GM19372 (cell line): ENCODE results near the gene GRM3.

Experiments
- ATAC-seq: cut with Tn5 transposase; IDR thresholded peaks from one replicate; pipeline ENCODE4 v1.9.1; 2021; ENCODE audit warnings: mild to moderate bottlenecking, low read depth, moderate library complexity; ENCODE audit not compliant: unreplicated experiment

Gene GRM3

DNA sequence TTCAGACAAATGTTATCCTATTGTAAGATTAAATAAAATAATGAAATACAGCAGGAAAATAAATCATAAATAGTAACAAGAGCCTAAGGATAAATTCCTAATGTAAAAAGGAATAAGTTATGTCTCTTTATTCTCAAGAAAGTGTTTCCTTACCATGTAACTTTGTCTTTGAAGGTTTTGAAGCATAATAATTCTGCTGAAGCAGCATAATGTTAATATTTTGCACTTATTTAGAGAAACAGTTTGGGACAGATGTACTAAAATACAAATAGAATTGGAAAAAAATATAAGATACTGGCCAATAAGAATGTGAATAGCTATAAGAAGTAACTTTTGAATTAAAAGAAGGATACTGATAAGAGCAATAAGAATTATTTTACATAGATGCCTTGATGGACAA is 45.7 kb downstream of the GRM3 start:
- no peak for ATAC-seq

DNA sequence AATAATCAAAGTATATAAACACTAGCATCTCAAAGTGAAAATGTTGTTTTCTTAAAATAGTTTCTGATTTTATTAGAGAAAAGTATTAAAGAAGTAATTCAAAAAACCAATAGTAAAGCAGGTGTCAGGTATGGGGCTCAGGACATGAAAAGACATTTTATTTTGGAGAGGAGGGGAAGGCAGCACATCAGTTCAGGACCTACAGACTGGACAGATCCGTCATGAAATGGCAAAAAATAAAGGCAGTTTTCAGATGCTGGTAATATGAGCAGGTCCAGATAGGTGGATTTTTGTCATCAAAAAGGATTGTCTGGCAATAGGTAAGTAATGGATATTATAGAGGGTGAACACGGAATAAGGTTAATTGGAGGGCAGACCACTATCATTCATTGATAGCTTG is 49.0 kb downstream of the GRM3 start:
- no peak for ATAC-seq

DNA sequence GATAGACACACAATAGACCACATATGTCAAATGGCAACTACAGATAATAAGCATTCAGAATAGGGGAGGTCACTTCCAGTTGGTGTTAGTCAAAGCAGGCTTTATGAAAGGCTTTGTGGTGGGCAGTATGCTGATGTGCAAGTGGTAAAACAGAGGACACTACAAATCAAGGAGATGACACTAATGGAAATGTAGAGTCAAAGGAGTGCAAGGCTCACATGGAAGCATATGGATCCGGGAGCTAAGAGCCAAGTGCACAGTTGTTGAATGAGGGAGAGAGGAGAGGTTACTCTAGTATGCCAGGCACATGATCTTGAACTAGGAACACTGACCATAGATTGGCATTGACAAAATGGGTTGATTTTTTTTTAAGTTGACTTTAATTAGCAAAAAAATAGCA is 62.7 kb downstream of the GRM3 start:
- no peak for ATAC-seq

DNA sequence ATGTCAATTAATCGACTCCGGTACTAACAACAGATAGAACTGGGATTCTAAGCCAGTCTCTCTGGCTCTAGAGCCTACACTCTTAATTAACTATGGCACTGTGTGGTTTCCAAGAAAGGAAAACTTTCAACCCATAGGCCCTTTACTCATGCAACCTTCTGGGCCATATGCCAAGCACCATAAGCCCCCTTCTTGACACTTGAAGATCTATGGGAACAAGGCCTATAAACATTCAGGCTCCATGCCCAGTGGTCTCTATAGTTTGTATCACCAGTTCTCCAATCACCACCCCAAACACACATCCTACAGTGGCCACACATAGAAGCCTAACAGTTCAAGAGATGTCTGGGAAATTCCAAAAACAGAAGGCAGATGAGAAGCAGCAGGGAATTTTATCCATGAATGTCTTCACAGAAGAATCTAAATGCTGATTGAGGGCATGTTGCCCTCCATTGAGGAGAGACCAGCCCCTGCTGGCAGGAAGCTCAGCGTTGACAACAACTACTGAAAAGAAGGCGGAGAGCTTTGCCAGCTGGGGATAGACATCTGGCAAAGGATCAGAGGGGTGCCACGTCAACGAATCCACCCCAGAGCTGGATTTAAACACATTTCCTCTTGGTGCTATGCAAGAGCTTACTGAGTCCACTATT is 64.4 kb downstream of the GRM3 start:
- no peak for ATAC-seq

DNA sequence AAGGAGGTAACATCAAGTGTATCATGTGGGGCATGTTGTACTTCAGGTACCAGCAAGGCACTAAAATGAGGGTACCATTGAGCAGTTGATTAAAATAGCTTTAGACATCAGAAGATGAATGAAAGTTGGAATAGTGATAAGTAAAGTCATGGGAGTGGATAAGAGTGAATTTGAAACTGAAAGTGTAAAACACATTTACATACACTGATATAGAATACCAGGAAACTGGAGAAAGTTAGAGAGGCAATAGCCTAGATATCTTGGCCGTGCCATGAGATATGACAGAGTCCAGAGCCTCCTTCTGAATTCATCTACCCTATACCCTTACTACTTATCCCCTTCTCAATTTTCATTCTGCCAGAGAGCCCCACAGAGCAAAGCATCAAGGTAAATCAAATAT is 76.6 kb downstream of the GRM3 start:
- no peak for ATAC-seq

DNA sequence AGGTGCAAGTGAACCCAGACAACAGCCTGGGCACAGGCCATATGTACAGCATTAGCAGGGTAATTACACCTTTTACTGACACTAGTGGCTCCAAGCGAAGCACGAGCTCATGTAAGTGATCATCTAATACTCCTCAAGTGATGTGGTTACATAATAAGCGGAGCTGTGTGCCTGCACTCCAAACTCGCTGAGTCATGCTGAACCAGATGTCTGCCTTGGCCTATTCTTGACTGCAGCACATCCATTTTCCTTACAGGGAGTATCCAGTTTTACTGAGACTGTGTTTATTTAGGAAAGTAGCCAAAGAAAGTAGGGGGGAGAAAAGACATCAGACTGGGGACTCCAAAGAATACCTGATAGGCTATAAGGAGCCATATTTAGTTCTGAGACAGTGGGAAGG is 90.1 kb downstream of the GRM3 start:
- ATAC-seq, result no peak

DNA sequence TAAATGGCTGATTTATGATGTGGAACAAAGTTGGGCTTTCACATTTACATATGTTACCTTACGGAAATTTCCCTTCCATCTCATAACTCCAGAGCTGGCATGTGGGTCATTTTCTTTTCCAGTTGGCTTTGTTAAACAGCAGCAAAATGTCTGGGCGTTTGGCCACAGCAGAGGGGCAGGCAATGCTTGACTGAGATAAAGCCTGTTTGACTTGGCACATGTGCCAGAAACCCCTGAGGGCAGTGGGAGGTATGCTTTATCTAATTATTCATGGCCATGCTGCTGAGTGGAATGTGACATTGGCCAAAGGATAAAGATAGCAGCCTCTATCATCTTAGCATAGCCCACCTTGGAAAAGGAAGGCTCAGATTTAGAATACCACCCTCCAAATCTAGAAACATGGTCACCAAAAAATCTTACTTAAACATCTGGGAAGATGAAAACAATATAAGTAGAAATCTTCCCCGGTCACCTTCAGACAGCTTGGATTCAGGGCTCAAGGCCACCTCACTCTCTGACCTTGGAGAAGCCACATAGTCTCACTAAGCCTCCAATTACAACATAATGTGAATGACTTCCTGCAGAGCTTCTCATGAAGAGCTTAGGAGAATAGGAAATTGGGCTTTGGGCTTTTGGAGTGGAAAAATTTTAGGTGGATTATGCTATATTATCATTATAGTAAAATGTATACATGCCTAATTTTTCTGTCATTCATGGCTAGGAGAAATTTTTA is 101.5 kb downstream of the GRM3 start:
- no peak for ATAC-seq

DNA sequence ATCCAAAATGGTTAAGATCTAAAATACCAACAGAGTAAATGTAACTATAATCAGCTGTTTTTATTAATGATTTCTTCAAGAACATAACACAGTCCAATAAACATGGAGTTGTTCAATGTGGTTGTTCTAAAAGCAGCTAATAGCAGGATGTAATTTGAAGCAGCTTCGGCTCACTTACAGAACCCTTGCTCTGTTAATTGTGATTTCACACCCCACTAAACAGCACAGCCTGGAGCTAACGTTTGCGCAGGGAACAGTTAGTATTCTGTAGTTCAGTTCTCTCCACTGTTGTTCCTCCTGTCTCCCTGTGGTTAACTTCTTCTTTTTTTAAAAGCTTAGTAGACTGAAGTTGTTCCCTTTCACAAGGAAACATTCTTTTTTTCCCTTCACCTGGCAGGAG is 104.0 kb downstream of the GRM3 start:
- ATAC-seq, result no peak

DNA sequence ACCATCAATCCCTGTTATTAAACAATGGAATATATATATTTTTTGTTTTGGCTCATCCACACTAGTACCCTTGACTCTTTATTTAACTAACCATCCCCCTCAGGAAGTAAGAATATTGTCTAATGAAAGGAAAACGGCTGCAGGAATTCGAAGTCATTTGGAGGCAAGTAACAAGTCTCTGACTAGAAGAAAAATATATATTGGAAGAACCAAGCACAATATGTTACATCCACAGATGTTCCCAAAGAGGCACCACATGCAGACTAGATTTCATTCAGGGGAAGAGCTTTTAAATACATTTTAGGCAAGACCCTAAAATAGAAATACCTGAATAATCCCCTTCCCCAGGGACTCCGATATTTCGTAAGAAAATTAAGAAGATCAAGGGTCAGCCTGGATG is 104.5 kb downstream of the GRM3 start:
- ATAC-seq, result no peak

DNA sequence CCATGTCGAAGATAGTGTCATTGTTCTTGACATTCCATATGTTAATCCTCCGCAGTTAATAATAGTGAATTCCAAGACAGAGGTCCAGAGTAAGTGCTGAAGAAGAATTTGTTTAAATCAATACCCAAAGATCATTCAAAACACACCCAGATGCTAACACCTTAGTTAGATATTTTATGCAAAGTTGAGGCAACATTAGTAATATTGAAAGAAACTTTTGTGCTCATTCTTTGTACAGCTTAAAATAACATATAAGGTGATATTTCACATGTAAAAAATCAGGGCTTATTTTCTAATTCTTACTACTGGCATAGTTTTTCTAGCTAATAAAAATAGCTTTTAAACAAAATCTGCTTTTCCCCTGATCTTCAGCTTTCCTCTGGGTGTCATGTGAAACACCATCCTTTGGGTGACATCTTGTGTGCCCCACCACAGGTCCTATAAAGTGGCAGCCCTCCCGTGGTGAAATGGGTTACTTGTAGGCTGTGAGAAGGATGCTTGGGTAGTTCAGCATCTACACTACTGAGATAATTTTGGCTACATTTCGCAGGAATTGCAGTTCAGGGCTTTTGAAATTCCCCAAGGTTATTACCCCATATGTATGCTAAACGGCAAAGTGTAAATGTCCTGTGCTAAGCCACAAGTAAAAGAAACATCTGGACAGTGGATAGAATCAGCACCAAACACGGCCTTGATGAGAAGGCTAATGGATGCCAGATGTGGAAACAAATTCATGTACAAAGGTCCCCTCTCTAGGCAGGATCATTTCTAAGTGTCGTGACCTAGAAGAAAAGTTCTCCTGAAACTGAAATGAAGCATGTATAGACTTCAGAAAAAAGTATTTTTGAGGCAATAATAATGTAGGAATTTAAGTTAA is 105.4 kb downstream of the GRM3 start:
- ATAC-seq, result no peak

DNA sequence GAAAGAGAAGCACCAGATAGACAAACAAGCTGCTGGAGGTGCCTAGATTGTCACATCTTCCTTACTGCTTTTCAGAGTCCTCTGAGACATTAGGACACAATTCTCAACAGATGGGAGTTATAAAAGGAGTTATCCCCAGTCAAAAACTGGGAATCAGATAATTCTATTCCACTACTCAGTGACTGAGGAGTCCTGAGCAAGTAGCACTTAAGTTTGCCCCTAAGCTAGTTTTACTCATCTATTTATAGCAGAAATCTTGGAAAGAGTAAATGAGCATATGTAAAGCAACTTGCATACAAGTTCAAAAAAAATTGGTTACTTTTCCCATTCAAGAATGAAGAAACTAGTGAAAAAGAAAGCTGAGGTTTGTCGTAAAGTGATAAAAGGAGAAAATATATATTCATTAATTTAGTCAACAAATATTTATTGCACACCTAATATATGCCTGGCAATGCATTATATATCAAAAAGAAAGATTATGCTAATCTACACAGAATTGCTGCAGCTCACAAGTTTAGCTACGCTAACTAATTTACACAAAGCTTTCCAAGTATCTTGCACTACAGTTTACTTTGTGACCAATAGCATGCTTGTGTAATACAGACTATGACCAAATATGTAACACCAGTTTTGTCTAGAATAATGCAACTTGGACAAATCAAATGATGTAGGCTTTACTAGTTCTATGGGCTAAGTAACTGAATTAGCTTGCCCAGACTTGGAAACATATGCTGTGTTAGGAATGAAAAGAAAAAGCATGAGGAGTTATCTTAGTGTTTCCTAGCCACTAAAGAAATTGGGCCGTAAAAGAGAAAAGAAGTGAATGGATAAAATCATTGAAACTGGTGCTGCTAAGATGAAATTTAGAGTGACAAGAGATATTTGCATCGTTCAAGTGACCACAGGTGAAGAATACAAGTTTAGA is 106.3 kb downstream of the GRM3 start:
- ATAC-seq, result no peak

DNA sequence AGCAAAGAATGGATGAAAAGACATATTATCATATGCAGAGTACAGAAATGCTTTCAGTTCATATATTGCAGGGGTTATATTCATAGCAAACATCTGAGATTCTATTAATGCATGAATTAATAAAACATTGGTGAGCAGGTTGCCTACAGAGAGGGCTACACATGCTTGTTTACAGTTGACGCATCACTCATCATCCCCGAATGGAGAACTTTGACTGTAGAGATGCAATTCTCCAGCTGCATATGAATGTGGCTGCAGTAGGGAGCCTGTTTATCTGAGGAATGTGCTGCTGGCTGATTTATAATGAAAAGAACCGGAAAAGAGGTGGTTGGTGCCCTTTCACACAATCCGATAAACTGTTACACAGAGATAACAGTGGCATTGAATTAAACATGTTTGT is 116.5 kb downstream of the GRM3 start:
- no peak for ATAC-seq

DNA sequence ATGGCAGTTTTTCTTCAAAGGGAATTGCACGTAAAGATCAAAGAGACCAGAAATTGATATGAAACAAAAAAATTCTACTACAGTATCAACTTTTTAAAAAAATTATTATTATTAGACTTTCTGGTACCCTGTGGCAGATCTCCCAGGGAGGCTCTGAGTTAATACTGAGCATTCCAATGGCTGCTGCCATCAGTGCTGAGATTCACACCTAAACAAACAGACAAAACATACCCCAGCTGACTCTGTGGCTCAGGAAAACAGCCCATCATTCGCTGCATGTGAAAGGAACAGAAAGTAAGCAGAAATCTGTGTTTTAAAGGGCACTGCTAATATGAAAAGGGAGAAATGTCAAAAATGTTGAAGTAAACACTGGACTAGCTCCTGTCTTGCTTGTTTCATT is 118.4 kb downstream of the GRM3 start:
- ATAC-seq, result no peak

DNA sequence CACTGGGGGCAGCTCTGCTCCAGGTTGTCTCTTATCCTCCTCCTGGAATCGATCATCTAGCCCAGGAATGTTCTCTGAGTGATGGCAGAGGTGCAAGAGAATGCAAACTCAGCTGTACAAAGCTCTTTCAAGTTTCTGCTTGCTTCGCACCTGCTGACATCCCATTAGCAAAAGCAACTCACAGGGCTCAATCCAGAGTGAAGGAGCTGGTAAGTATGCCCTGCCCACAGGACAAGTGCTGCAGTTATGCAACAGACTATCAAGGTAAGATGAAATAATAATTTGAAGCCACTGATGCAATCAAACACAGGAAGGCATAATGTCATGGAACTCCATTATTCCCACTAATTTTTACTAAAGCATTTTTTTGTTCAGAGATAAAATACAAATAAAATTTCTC is 122.2 kb downstream of the GRM3 start:
- ATAC-seq, result no peak

DNA sequence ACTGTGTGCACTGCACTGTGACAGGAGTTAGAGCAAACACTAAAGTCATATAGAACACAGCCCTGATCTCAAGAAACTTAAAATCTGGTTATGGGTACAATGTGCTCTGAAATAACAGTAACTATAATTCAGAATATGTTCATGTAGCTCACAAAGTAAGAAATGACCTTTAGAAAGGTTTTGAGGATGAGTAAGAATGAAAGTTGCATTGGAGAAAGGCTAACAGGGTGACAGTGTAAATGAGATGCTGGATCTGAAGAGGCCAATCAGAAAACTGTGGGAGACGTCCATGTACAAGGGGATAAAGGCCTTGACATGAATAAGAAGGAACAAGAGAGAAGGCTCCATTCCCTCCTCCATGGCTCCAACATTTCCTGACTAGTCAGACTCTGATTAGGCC is 124.7 kb downstream of the GRM3 start:
- no peak for ATAC-seq

DNA sequence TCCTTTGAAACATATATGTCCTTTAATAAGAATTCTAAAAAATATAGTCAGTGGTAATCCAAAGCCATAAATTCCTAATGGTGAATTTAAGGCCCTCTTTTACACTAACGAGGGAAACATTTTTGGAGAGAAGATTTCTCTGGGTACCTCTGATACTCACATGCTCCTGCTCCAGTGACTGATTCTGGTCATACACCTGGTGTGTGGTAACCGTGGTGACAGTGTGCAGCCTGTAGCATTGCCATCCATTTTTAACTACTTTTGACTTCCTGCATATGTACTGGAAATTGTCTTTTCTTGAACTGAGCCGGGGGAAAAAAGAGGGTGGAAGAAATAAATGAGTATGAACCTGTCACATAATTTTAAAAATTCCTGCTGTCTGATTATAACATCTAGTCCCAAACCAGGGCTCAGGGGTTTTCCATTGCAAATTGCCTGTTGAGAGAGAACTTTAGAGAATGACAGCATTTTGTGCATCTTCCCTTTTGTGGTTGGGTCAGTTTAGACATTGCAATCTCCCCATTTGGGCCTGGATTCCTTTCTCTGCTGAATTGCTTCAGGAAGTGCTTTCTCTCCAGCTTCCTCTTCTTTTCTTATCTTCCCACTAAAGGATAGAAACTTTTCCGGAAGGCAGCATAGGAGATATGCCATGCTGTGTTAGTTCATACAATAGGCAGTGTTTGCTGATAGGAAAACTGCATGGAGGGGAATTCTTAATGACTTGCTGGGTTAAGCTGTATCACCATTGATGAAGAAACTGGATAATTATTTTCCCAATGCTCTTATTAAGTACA is 125.5 kb downstream of the GRM3 start:
- peak; percentile 57 for ATAC-seq

DNA sequence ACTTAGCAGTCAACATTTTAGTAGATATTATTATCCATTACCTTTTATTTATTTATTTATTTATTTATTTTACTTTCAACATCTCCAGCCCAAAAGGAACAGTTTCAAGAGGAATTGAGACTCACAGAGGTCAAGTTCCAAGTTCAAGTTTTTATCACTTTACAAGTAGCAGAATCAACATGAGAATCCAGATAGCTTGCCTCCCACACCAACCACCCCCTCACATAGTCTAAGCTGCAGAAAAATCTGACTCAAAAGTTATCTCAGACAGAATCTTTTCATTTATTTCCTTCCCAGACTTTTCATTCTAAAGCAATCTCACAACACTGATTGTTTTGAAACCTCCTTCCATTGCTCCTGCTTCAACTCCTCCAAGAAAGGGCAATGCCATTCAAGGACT is 129.6 kb downstream of the GRM3 start:
- ATAC-seq, result no peak

DNA sequence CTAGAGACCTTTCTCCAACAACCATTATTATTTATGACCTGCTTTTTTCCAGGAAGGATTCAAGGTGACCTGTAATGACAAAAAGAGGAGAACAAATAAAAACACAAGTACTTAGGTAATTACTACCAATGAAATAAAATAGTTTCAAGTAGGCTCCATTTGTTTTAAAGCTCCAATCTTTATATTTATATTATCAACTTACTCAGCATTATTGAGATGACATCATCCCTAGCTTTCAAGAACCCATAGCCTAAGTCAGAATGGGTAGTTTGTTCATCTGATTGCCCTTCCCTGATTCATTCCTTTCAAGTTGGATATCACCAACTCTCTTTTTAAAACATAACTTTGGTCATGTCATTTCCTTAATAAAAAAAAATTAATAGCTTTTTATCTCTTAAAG is 131.5 kb downstream of the GRM3 start:
- ATAC-seq, result no peak

DNA sequence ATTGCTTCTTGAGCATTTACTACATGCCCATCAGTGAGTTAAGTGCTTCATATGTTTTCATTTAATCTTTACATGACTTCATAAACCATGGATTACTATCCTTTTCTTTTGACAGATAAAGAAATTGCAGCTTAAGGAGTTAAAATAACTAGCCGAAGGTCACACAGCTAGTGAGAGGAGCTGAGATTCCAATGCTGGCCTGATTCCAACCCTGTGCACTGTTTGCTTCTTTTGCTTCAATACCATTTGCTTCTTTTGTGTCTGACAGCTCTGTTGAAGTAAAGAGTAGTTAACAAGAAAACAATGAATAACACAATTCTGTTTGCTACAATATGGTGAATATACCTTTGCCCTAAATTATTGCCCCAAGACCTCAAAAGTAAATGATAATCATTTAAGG is 132.4 kb downstream of the GRM3 start:
- no peak for ATAC-seq

DNA sequence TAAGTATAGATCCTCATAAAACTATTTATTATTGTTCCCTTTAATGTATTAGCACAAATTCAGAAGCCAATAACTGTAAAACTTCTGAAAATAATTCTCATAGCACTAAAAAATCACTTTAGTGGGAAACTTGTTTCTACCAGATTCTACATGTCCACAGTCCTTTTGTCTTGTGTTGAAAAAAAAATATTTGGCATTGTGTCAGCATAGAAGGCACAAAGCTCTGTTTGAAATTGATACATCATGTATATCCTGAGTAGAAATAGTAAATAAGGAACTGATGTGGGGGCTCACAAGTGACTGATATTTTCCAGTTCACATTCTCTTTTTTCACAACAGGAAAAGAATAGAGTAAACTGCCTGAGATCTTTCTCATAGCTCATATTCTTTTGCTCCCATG is 134.6 kb downstream of the GRM3 start:
- ATAC-seq, result no peak
